NT2/D1 (cell line): ENCODE data around the gene FAM221A.

Source experiments
- YY1 ChIP-seq: IDR thresholded peaks from 2 replicates; pipeline ENCODE4 v1.6.1; 2011; ENCODE audit not compliant: insufficient read length, insufficient read depth
- ZNF274 ChIP-seq: IDR thresholded peaks from 2 replicates; pipeline ENCODE4 v1.6.1; 2011; ENCODE audit warnings: mild to moderate bottlenecking, low read depth, low read length

- TF ChIP-seq YY1, result no peak
- no peak for TF ChIP-seq ZNF274
Observed at GRCh38 chr7:23714150-23714464, 34.1 kb downstream of the FAM221A start.
